ENCODE results near the gene DTNB. TPM values are rescaled to one million over a fixed set of nuclear protein-coding genes. Genes with fewer than 3 reads are reported as not detected.

DTNB gene
- total and polyA plus RNA-seq, 8 donors, result 10.5 to 70.0 (median 33.7) TPM

- H3K27ac ChIP-seq, result no peak overlapping the region
- TF ChIP-seq POLR2A (IDR thresholded peaks at IDR 0.05) (no peak), EP300 (IDR thresholded peaks at IDR 0.05) (no peak), CTCF (IDR thresholded peaks at IDR 0.05) (no peak), POLR2AphosphoS5 (IDR thresholded peaks at IDR 0.05) (no peak)
- no peaks in the 10 kb centered on the region for H3K9me3 ChIP-seq
- H3K4me1 ChIP-seq, result no peaks in the 10 kb centered on the region
- peaks cover 0 to 13% (median 4%) of the 10 kb centered on the region in 4 donors for H3K36me3 ChIP-seq
- intact Hi-C loops (cut with DNase I; ENCODE audit: low total_unique reads), result loop anchor here (10.0 kb wide), 1 partner anchor 154 kb away; no protein-coding TSS in a partner anchor
- H3K4me3 ChIP-seq, result no peak overlapping the region
- no peaks in the 10 kb centered on the region for H3K27me3 ChIP-seq
- 79 to 95% (median 94%) methylated on average over 3 of the region's 3 CpGs for WGBS, 5 donors
- DNase-seq, result no peak
Measured at GRCh38 chr2:25529034-25529433, 144.3 kb downstream of the DTNB start.

- WGBS, 5 donors, result 85 to 92% (median 89%) methylated on average over 4 of the region's 4 CpGs
- TF ChIP-seq POLR2AphosphoS5 (IDR thresholded peaks at IDR 0.05), result no peak
- TF ChIP-seq CTCF (IDR thresholded peaks at IDR 0.05), result no peak
- no peak for TF ChIP-seq EP300 (IDR thresholded peaks at IDR 0.05)
- no peak for TF ChIP-seq POLR2A (IDR thresholded peaks at IDR 0.05)
- DNase-seq, result no peak
- Histone ChIP-seq H3K9me3 (no peaks in the 10 kb centered on the region), H3K4me3 (no peak overlapping the region), H3K27me3 (no peaks in the 10 kb centered on the region), H3K36me3 (peaks cover 0 to 13% (median 4%) of the 10 kb centered on the region in 4 donors), H3K27ac (no peak overlapping the region), H3K4me1 (no peaks in the 10 kb centered on the region)
- intact Hi-C loops (cut with DNase I; ENCODE audit: low total_unique reads), result loop anchor here (10.0 kb wide), 1 partner anchor 153 kb away; no protein-coding TSS in a partner anchor
Measured at GRCh38 chr2:25528173-25528572, 145.2 kb downstream of the DTNB start.

GRCh38 chr2:25524507-25524906 is 148.9 kb downstream of the DTNB start:
- H3K9me3 ChIP-seq, result no peaks in the 10 kb centered on the region
- peaks cover 0 to 14% (median 10%) of the 10 kb centered on the region in 4 donors for H3K4me1 ChIP-seq
- DNase-seq, result peak in 1 of 2 donors; percentile 34
- 73 to 80% (median 80%) methylated on average over 5 of the region's 5 CpGs for WGBS, 5 donors
- no peak overlapping the region for H3K4me3 ChIP-seq
- H3K36me3 ChIP-seq, result peaks cover 0 to 4% (median 0%) of the 10 kb centered on the region in 4 donors
- TF ChIP-seq EP300 (IDR thresholded peaks at IDR 0.05) (no peak), CTCF (IDR thresholded peaks at IDR 0.05) (no peak), POLR2AphosphoS5 (IDR thresholded peaks at IDR 0.05) (no peak), POLR2A (IDR thresholded peaks at IDR 0.05) (no peak)
- intact Hi-C loops (cut with DNase I; ENCODE audit: low total_unique reads), result loop anchor here (10.0 kb wide), 1 partner anchor 150 kb away; no protein-coding TSS in a partner anchor
- no peak overlapping the region for H3K27ac ChIP-seq
- H3K27me3 ChIP-seq, result no peaks in the 10 kb centered on the region

GRCh38 chr2:25523060-25523459 is 150.3 kb downstream of the DTNB start:
- Histone ChIP-seq H3K9me3 (no peaks in the 10 kb centered on the region), H3K27ac (no peak overlapping the region), H3K4me3 (no peak overlapping the region), H3K27me3 (no peaks in the 10 kb centered on the region), H3K4me1 (peaks cover 0 to 20% (median 10%) of the 10 kb centered on the region in 4 donors), H3K36me3 (no peaks in the 10 kb centered on the region)
- WGBS, 5 donors, result 64 to 84% (median 83%) methylated on average over 4 of the region's 4 CpGs
- intact Hi-C loops (cut with DNase I; ENCODE audit: low total_unique reads), result loop anchor here (10.0 kb wide), 1 partner anchor 148 kb away; no protein-coding TSS in a partner anchor
- TF ChIP-seq CTCF (IDR thresholded peaks at IDR 0.05) (no peak), POLR2A (IDR thresholded peaks at IDR 0.05) (no peak), POLR2AphosphoS5 (IDR thresholded peaks at IDR 0.05) (no peak), EP300 (IDR thresholded peaks at IDR 0.05) (no peak)
- DNase-seq, result no peak
